CD8-positive, alpha-beta memory T cell (primary cell): ENCODE data around the gene IFITM2. TPM values are rescaled to one million over a fixed set of nuclear protein-coding genes. Genes with fewer than 3 reads are reported as not detected.
"Not testable (repeated sequence)": the region's sequence is repeated elsewhere in the genome, so short reads cannot be mapped to it uniquely, and the experiment has no call there.

Experiments
- CTCF ChIA-PET: fragments of 350-600 bp; sonication (Branson Sonifier 250); formaldehyde crosslinking; loops from one replicate; lab custom pipeline; 2021; ENCODE audit warnings: antibody characterized with exemption; lab: Charles Lee
- POLR2A ChIA-PET: fragments of 350-600 bp; sonication (Branson Sonifier 250); formaldehyde crosslinking; loops from one replicate; lab custom pipeline; 2021; ENCODE audit warnings: antibody characterized with exemption; lab: Charles Lee
- DNase-seq, 5 donors: peaks; one replicate each; pipeline versions ENCODE4 v3.0.0 to v3.0.0-alpha.2; 2020 to 2022; ENCODE audit warnings: mixed read lengths in 1 of 5
- H3K27ac ChIP-seq: one replicate; pipeline ENCODE4 v1.7.0; 2013; ENCODE audit warnings: low read depth, mild to moderate bottlenecking, low read length, moderate library complexity
- H3K27me3 ChIP-seq: 2 replicates; pipeline ENCODE4 v1.7.0; 2013; ENCODE audit warnings: low read length, mild to moderate bottlenecking; ENCODE audit not compliant: insufficient read depth, poor library complexity, severe bottlenecking
- H3K36me3 ChIP-seq: 2 replicates; pipeline ENCODE4 v1.7.0; 2013; ENCODE audit warnings: mild to moderate bottlenecking, low read length, moderate library complexity; ENCODE audit not compliant: insufficient read depth
- H3K4me1 ChIP-seq: 2 replicates; pipeline ENCODE4 v1.7.0; 2013; ENCODE audit warnings: mild to moderate bottlenecking, low read length, moderate library complexity; ENCODE audit not compliant: insufficient read depth
- H3K4me3 ChIP-seq: 2 replicates; pipeline ENCODE4 v1.7.0; 2013; ENCODE audit warnings: mild to moderate bottlenecking, low read length
- H3K9me3 ChIP-seq: 2 replicates; pipeline ENCODE4 v1.7.0; 2013; ENCODE audit warnings: mild to moderate bottlenecking, low read length
- H3K27ac Mint-ChIP-seq, 8 donors: one replicate each; pipeline ENCODE4 v1.8.0; 2020 to 2021; ENCODE audit warnings: mixed read lengths in 8 of 8, mild to moderate bottlenecking in 6 of 8, inconsistent platforms in 3 of 8, moderate library complexity in 3 of 8
- H3K27me3 Mint-ChIP-seq, 2 donors: one replicate each; pipeline ENCODE4 v1.8.0; 2020 to 2021; ENCODE audit warnings: mixed read lengths in 2 of 2, mild to moderate bottlenecking in 1 of 2, moderate library complexity in 1 of 2
- H3K36me3 Mint-ChIP-seq, 3 donors: one replicate each; pipeline ENCODE4 v1.8.0; 2020 to 2021; ENCODE audit warnings: mixed read lengths in 3 of 3, inconsistent platforms in 1 of 3, mild to moderate bottlenecking in 1 of 3
- H3K4me1 Mint-ChIP-seq, 3 donors: one replicate each; pipeline ENCODE4 v1.8.0; 2020 to 2021; ENCODE audit warnings: mixed read lengths in 3 of 3, inconsistent platforms in 1 of 3, mild to moderate bottlenecking in 1 of 3
- H3K4me3 Mint-ChIP-seq, 7 donors: one replicate each; pipeline ENCODE4 v1.8.0; 2020 to 2021; ENCODE audit warnings: mixed read lengths in 7 of 7, mild to moderate bottlenecking in 6 of 7, moderate library complexity in 4 of 7, inconsistent platforms in 2 of 7
- H3K9me3 Mint-ChIP-seq, 5 donors: one replicate each; pipeline ENCODE4 v1.8.0; 2020 to 2022; ENCODE audit warnings: mixed read lengths in 5 of 5, mild to moderate bottlenecking in 3 of 5, moderate library complexity in 2 of 5, inconsistent platforms in 1 of 5
- polyA plus RNA-seq: library from polyadenylated mRNA; unstranded; fragments of 300-500 nt; fragmentation: Illumina TruSeq; gene quantifications from one replicate; pipeline ENCODE4 v1.2.3, GENCODE V29; 2021
- total RNA-seq, 2 experiments: library from RNA; stranded (reverse); gene quantifications; one replicate each; pipeline ENCODE4 v1.2.3, GENCODE V29; 2021

IFITM2 gene
- total and polyA plus RNA-seq, 3 experiments from 2014 or later: 132 to 3,074 (median 142) TPM

DNA sequence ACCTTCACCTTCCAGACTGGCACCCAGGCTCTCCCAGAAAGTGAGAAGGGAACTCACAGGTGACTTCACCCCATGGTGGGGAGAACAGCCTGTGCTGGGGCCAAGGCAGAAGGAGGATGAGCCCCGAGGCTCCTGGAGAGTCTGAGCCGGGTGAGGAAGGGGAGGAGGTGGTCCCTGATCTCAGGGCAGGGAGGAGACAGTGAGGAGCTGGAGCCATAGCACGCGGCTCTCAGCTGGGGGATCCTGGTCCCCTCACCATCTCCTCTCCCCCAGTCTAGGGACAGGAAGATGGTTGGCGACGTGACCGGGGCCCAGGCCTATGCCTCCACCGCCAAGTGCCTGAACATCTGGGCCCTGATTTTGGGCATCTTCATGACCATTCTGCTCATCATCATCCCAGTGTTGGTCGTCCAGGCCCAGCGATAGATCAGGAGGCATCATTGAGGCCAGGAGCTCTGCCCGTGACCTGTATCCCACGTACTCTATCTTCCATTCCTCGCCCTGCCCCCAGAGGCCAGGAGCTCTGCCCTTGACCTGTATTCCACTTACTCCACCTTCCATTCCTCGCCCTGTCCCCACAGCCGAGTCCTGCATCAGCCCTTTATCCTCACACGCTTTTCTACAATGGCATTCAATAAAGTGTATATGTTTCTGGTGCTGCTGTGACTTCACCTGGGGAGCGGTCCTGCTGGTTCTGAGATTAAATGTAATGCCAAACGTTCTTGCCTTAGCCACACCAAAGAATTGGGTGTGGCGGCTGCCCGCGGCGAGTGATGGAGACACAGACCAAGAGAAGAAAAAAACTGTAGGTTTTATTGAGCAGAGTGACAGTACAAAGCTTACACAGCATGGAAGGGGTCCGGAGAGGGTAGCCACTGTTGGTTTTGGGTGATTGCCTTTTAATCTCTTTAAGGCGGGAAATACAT lies 1.4 kb downstream of the IFITM2 start:
- not testable (repeated sequence) for H3K9me3 Mint-ChIP-seq, H3K36me3 ChIP-seq, H3K9me3 ChIP-seq, H3K27me3 Mint-ChIP-seq, H3K27me3 ChIP-seq
- Histone ChIP-seq H3K4me3 (peak overlapping the region; percentile 94), H3K27ac (peak overlapping the region; percentile 72), H3K4me1 (peaks cover 60% of the 10 kb centered on the region)
- peak overlapping the region; percentile 93 to 99 (median 95) for H3K27ac Mint-ChIP-seq
- peaks cover 58 to 69% (median 65%) of the 10 kb centered on the region in 3 donors for H3K4me1 Mint-ChIP-seq
- POLR2A ChIA-PET: interaction anchor here (0.7 to 1.6 kb wide), 3 partner anchors 8 to 46 kb away, joined by 3 to 4 read pairs (median 4); no protein-coding TSS in a partner anchor
- CTCF ChIA-PET: interaction anchor here (0.7 to 1.8 kb wide), 5 partner anchors 8 to 88 kb away, joined by 3 to 9 read pairs (median 3); no protein-coding TSS in a partner anchor
- peak overlapping the region; percentile 87 to 96 (median 91) for H3K4me3 Mint-ChIP-seq
- H3K36me3 Mint-ChIP-seq: peaks cover 0 to 14% (median 0%) of the 10 kb centered on the region in 3 donors
- DNase-seq: peak in 1 of 5 donors; percentile 51

DNA sequence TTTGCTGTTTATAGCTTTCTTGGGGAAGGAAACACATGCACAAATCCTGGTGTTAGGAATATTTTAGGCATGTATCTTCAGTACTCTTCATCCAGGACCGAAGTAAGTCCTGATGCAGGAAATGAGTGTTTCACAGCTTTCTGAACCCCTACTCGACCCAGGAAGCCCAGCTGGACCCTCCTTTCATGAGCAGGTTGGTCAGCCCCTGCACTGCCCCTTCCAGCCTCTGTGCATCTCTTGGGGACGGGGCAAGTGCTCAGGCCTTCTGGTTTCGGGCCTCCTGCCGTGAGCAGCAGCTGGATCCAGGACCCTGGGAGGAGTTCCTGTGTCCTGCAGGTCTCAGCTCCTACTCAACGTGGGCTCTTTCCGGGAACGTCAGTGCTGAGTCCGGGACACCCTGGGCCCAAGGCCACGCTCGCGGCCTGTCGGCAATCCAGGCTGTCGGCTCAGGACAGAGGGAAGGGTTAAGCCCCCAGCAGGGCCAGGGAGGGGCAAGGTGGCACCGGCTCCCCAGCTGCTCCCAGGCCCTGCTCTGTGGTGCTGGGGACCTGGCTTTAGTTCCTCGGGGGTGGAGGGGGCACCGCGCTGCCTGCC lies 2.5 kb downstream of the IFITM2 start:
- H3K9me3 ChIP-seq, H3K9me3 Mint-ChIP-seq, H3K27me3 Mint-ChIP-seq, DNase-seq, H3K27me3 ChIP-seq, H3K36me3 ChIP-seq: not testable (repeated sequence)
- Mint-ChIP-seq H3K4me1 (peaks cover 61 to 71% (median 64%) of the 10 kb centered on the region in 3 donors), H3K4me3 (peak overlapping the region; percentile 87 to 96 (median 91)), H3K27ac (peak overlapping the region; percentile 93 to 99 (median 95)), H3K36me3 (peaks cover 2 to 24% (median 5%) of the 10 kb centered on the region in 3 donors)
- POLR2A ChIA-PET: interaction anchor here (0.7 to 1.6 kb wide), 3 partner anchors 7 to 45 kb away, joined by 3 to 4 read pairs (median 4); no protein-coding TSS in a partner anchor
- peak overlapping the region; percentile 94 for H3K4me3 ChIP-seq
- H3K27ac ChIP-seq: peak overlapping the region; percentile 72
- peaks cover 59% of the 10 kb centered on the region for H3K4me1 ChIP-seq
- CTCF ChIA-PET: interaction anchor here (0.7 to 1.8 kb wide), 5 partner anchors 7 to 87 kb away, joined by 3 to 9 read pairs (median 3); no protein-coding TSS in a partner anchor

GRCh38 chr11:311013-311748 lies 3.6 kb downstream of the IFITM2 start:
- DNase-seq, H3K36me3 ChIP-seq, H3K9me3 Mint-ChIP-seq, H3K27me3 Mint-ChIP-seq, H3K9me3 ChIP-seq, H3K27me3 ChIP-seq: not testable (repeated sequence)
- Histone ChIP-seq H3K4me3 (peak overlapping the region; percentile 98), H3K4me1 (peaks cover 48% of the 10 kb centered on the region), H3K27ac (peak overlapping the region; percentile 26)
- ChIA-PET POLR2A (interaction anchor here (1.5 to 1.8 kb wide), 3 partner anchors 23 to 96 kb away, joined by 3 to 7 read pairs (median 6); partner anchors contain the start of gene PGGHG), CTCF (interaction anchor here (0.8 to 1.7 kb wide), 3 partner anchors 30 to 60 kb away, joined by 3 to 6 read pairs (median 3); no protein-coding TSS in a partner anchor)
- Mint-ChIP-seq H3K27ac (peak overlapping the region; percentile 94 to 100 (median 97)), H3K36me3 (peaks cover 2 to 27% (median 5%) of the 10 kb centered on the region in 3 donors), H3K4me1 (peaks cover 52 to 63% (median 53%) of the 10 kb centered on the region in 3 donors), H3K4me3 (peak overlapping the region; percentile 94 to 98 (median 96))

GRCh38 chr11:312092-312816 lies 4.6 kb downstream of the IFITM2 start:
- H3K36me3 ChIP-seq: peaks cover 8% of the 10 kb centered on the region
- peaks cover 5 to 32% (median 12%) of the 10 kb centered on the region in 3 donors for H3K36me3 Mint-ChIP-seq
- DNase-seq: peak in 1 of 5 donors; percentile 49
- H3K4me1 ChIP-seq: peaks cover 46% of the 10 kb centered on the region
- H3K4me3 ChIP-seq: peak overlapping the region; percentile 98
- peaks cover 56 to 64% (median 57%) of the 10 kb centered on the region in 3 donors for H3K4me1 Mint-ChIP-seq
- no peaks in the 10 kb centered on the region for H3K9me3 ChIP-seq
- H3K27me3 ChIP-seq: no peaks in the 10 kb centered on the region
- peak overlapping the region; percentile 88 for H3K27ac ChIP-seq
- peak overlapping the region; percentile 94 to 100 (median 98) for H3K27ac Mint-ChIP-seq
- H3K9me3 Mint-ChIP-seq: peaks cover 0 to 2% (median 0%) of the 10 kb centered on the region in 5 donors
- H3K27me3 Mint-ChIP-seq: peaks cover 0 to 6% of the 10 kb centered on the region in 2 donors
- CTCF ChIA-PET: interaction anchor here (0.6 to 1.7 kb wide), 8 partner anchors 18 to 138 kb away, joined by 3 to 6 read pairs (median 3); no protein-coding TSS in a partner anchor
- POLR2A ChIA-PET: interaction anchor here (0.5 to 1.8 kb wide), 11 partner anchors 14 to 104 kb away, joined by 3 to 10 read pairs (median 4); partner anchors contain the start of genes BET1L, PGGHG, RIC8A and SIGIRR
- peak overlapping the region; percentile 95 to 98 (median 96) for H3K4me3 Mint-ChIP-seq

GRCh38 chr11:313304-313786 lies 5.7 kb downstream of the IFITM2 start:
- POLR2A ChIA-PET: interaction anchor here (0.7 to 1.5 kb wide), 2 partner anchors 45 to 102 kb away, joined by 4 to 5 read pairs; partner anchors contain the start of gene SIGIRR
- peak in 1 of 5 donors; percentile 42 for DNase-seq
- peak overlapping the region; percentile 88 for H3K27ac ChIP-seq
- Mint-ChIP-seq H3K9me3 (peaks cover 0 to 2% (median 0%) of the 10 kb centered on the region in 5 donors), H3K36me3 (peaks cover 7 to 31% (median 13%) of the 10 kb centered on the region in 3 donors), H3K27ac (peak overlapping the region; percentile 94 to 100 (median 97)), H3K27me3 (peaks cover 0 to 6% of the 10 kb centered on the region in 2 donors), H3K4me1 (peaks cover 55 to 62% (median 55%) of the 10 kb centered on the region in 3 donors), H3K4me3 (peak overlapping the region; percentile 95 to 98 (median 96))
- peak overlapping the region; percentile 98 for H3K4me3 ChIP-seq
- H3K4me1 ChIP-seq: peaks cover 42% of the 10 kb centered on the region
- H3K36me3 ChIP-seq: peaks cover 8% of the 10 kb centered on the region
- no peaks in the 10 kb centered on the region for H3K27me3 ChIP-seq
- CTCF ChIA-PET: interaction anchor here (1.2 kb wide), 1 partner anchor 16 kb away, joined by 5 read pairs; no protein-coding TSS in a partner anchor
- H3K9me3 ChIP-seq: no peaks in the 10 kb centered on the region

DNA sequence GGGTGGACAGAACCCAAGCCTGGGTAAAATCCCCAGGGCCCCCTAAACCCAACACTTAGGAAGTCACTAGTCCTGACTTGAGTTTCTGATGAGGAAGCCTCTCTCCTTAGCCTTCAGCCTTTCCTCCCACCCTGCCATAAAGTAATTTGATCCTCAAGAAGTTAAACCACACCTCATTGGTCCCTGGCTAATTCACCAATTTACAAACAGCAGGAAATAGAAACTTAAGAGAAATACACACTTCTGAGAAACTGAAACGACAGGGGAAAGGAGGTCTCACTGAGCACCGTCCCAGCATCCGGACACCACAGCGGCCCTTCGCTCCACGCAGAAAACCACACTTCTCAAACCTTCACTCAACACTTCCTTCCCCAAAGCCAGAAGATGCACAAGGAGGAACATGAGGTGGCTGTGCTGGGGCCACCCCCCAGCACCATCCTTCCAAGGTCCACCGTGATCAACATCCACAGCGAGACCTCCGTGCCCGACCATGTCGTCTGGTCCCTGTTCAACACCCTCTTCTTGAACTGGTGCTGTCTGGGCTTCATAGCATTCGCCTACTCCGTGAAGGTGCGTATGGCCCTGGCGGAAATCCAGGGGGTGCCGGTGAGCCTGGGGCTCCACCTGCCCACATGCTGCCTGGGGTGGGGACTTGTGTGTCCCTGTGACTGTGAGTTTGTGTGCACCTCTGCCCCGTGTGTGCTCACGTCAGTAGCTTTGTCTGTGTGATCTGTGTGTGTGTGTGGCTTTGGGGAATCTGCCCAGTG lies 6.4 kb downstream of the IFITM2 start, which contains the start of gene IFITM1:
IFITM1 (plus strand) TSS at position 254 of the 767 bp plus-strand sequence; CDS start at position 385, 131 bp downstream.
- ChIA-PET CTCF (no interaction called here), POLR2A (interaction anchor here (0.7 kb wide), 1 partner anchor 50 kb away, joined by 3 read pairs; no protein-coding TSS in a partner anchor)
- H3K9me3 ChIP-seq: no peaks in the 10 kb centered on the region
- Mint-ChIP-seq H3K4me3 (peak within 1 kb of the TSS; percentile 95 to 98 (median 96)), H3K4me1 (peaks cover 49 to 56% (median 51%) of the 10 kb centered on the region in 3 donors), H3K9me3 (peaks cover 0 to 2% (median 0%) of the 10 kb centered on the region in 5 donors), H3K27ac (peak within 1 kb of the TSS; percentile 94 to 100 (median 97)), H3K36me3 (peaks cover 7 to 30% (median 13%) of the 10 kb centered on the region in 3 donors), H3K27me3 (peaks cover 0 to 6% of the 10 kb centered on the region in 2 donors)
- H3K36me3 ChIP-seq: peaks cover 8% of the 10 kb centered on the region
- peak within 1 kb of the TSS; percentile 88 for H3K27ac ChIP-seq
- DNase-seq: peak; percentile 28 to 87 (median 73)
- peak within 1 kb of the TSS; percentile 98 for H3K4me3 ChIP-seq
- H3K4me1 ChIP-seq: peaks cover 42% of the 10 kb centered on the region
- no peaks in the 10 kb centered on the region for H3K27me3 ChIP-seq
